ENCODE measurements around the gene C17orf58.
"Not testable (repeated sequence)": the region's sequence is repeated elsewhere in the genome, so short reads cannot be mapped to it uniquely, and the experiment has no call there.

C17orf58 gene

GRCh38 chr17:67990909-67991308, 5.4 kb downstream of the C17orf58 start:
- Histone ChIP-seq H3K4me3 (IDR thresholded peaks at IDR 0.05; ENCODE audit: insufficient read depth, low read depth, low read length) (no peak overlapping the region), H3K79me2 (ENCODE audit: insufficient read depth, low read depth) (no peaks in the 10 kb centered on the region), H3K9ac (no peak overlapping the region), H3K4me1 (ENCODE audit: low read depth, poor library complexity, severe bottlenecking) (peaks cover 21% of the 10 kb centered on the region), H3K27ac (no peak overlapping the region), H2AFZ (ENCODE audit: low read depth) (no peak overlapping the region), H3K27me3 (ENCODE audit: insufficient read depth, low read depth) (no peaks in the 10 kb centered on the region), H3K4me2 (no peak overlapping the region), H4K20me1 (ENCODE audit: insufficient read depth) (no peaks in the 10 kb centered on the region), H3K36me3 (ENCODE audit: insufficient read depth) (no peaks in the 10 kb centered on the region)
- TF ChIP-seq, protein P1, sequence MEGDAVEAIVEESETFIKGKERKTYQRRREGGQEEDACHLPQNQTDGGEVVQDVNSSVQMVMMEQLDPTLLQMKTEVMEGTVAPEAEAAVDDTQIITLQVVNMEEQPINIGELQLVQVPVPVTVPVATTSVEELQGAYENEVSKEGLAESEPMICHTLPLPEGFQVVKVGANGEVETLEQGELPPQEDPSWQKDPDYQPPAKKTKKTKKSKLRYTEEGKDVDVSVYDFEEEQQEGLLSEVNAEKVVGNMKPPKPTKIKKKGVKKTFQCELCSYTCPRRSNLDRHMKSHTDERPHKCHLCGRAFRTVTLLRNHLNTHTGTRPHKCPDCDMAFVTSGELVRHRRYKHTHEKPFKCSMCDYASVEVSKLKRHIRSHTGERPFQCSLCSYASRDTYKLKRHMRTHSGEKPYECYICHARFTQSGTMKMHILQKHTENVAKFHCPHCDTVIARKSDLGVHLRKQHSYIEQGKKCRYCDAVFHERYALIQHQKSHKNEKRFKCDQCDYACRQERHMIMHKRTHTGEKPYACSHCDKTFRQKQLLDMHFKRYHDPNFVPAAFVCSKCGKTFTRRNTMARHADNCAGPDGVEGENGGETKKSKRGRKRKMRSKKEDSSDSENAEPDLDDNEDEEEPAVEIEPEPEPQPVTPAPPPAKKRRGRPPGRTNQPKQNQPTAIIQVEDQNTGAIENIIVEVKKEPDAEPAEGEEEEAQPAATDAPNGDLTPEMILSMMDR (conservative IDR thresholded peaks at IDR 0.05; ENCODE audit: low read depth, low read length), result no peak

DNA sequence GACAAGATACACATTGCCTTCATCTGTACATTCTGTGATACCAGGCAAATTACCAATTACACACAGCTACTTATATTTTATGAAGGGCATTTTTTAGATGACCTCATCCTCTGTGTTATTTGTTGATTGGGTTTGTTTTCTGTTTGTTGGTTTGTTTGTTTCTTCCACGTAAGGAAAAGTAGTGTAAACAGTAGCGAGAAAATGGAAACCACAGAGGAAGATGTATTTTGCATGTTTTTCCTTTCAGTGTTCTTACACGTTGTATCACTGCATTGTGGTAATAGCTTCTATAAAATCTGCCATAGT, 12.9 kb downstream of the C17orf58 start:
- Histone ChIP-seq H3K4me1 (ENCODE audit: low read depth, poor library complexity, severe bottlenecking) (no peaks in the 10 kb centered on the region), H3K4me3 (IDR thresholded peaks at IDR 0.05; ENCODE audit: insufficient read depth, low read depth, low read length) (no peak overlapping the region), H3K36me3 (ENCODE audit: insufficient read depth) (no peaks in the 10 kb centered on the region), H3K4me2 (no peak overlapping the region), H2AFZ (ENCODE audit: low read depth) (no peak overlapping the region), H3K79me2 (ENCODE audit: insufficient read depth, low read depth) (no peaks in the 10 kb centered on the region), H3K27me3 (ENCODE audit: insufficient read depth, low read depth) (no peaks in the 10 kb centered on the region), H3K27ac (no peak overlapping the region), H4K20me1 (ENCODE audit: insufficient read depth) (no peaks in the 10 kb centered on the region), H3K9ac (no peak overlapping the region)
- TF ChIP-seq, protein P1 (conservative IDR thresholded peaks at IDR 0.05; ENCODE audit: low read depth, low read length), result no peak

GRCh38 chr17:67982686-67983382, 13.4 kb downstream of the C17orf58 start:
- H3K4me3 ChIP-seq (IDR thresholded peaks at IDR 0.05; ENCODE audit: insufficient read depth, low read depth, low read length), result no peak overlapping the region
- H4K20me1 ChIP-seq (ENCODE audit: insufficient read depth), result no peaks in the 10 kb centered on the region
- H3K27ac ChIP-seq, result no peak overlapping the region
- H3K4me2 ChIP-seq, result no peak overlapping the region
- no peaks in the 10 kb centered on the region for H3K27me3 ChIP-seq (ENCODE audit: insufficient read depth, low read depth)
- TF ChIP-seq, protein P1 (conservative IDR thresholded peaks at IDR 0.05; ENCODE audit: low read depth, low read length), result no peak
- H3K79me2 ChIP-seq (ENCODE audit: insufficient read depth, low read depth), result no peaks in the 10 kb centered on the region
- no peaks in the 10 kb centered on the region for H3K36me3 ChIP-seq (ENCODE audit: insufficient read depth)
- H2AFZ ChIP-seq (ENCODE audit: low read depth), result no peak overlapping the region
- no peak overlapping the region for H3K9ac ChIP-seq
- no peaks in the 10 kb centered on the region for H3K4me1 ChIP-seq (ENCODE audit: low read depth, poor library complexity, severe bottlenecking)

GRCh38 chr17:67982034-67982640, 14.1 kb downstream of the C17orf58 start:
- H3K79me2 ChIP-seq (ENCODE audit: insufficient read depth, low read depth), result no peaks in the 10 kb centered on the region
- H2AFZ ChIP-seq (ENCODE audit: low read depth), result no peak overlapping the region
- H3K4me3 ChIP-seq (IDR thresholded peaks at IDR 0.05; ENCODE audit: insufficient read depth, low read depth, low read length), result no peak overlapping the region
- H3K27me3 ChIP-seq (ENCODE audit: insufficient read depth, low read depth), result no peaks in the 10 kb centered on the region
- no peak overlapping the region for H3K9ac ChIP-seq
- H3K36me3 ChIP-seq (ENCODE audit: insufficient read depth), result no peaks in the 10 kb centered on the region
- no peaks in the 10 kb centered on the region for H4K20me1 ChIP-seq (ENCODE audit: insufficient read depth)
- H3K4me1 ChIP-seq (ENCODE audit: low read depth, poor library complexity, severe bottlenecking), result no peaks in the 10 kb centered on the region
- TF ChIP-seq, protein P1 (conservative IDR thresholded peaks at IDR 0.05; ENCODE audit: low read depth, low read length), result no peak
- H3K27ac ChIP-seq, result no peak overlapping the region
- no peak overlapping the region for H3K4me2 ChIP-seq

DNA sequence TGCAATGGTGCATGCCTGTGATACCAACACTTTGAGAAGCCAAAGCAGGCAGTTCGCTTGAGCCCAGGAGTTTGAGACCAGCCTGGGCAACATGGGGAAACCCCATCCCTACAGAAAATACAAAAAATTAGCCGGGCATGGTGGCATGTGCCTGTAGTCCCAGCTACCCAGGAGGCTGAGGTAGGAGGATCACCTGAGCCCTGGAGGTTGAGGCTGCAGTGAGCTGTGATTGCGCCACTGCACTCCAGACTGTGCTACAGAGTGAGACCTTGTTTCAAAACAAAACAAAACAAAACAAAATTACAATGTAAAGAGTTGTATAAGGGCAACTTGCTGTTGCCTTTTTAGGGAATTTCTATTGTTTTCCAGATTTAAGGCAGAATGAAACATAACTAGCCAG, 15.4 kb downstream of the C17orf58 start:
- H3K36me3 ChIP-seq (ENCODE audit: insufficient read depth); H3K4me3 ChIP-seq (IDR thresholded peaks at IDR 0.05; ENCODE audit: insufficient read depth, low read depth, low read length); H3K79me2 ChIP-seq (ENCODE audit: insufficient read depth, low read depth); H2AFZ ChIP-seq (ENCODE audit: low read depth); H3K27me3 ChIP-seq (ENCODE audit: insufficient read depth, low read depth); H3K9ac ChIP-seq; H4K20me1 ChIP-seq (ENCODE audit: insufficient read depth); H3K4me1 ChIP-seq (ENCODE audit: low read depth, poor library complexity, severe bottlenecking); H3K27ac ChIP-seq; H3K4me2 ChIP-seq: not testable (repeated sequence)
